ENCODE measurements around the gene S1PR4. TPM values are rescaled to one million over a fixed set of nuclear protein-coding genes. Genes with fewer than 3 reads are reported as not detected.

Gene S1PR4
- total RNA-seq, 1 donor from 2014 or later: not detected

DNA sequence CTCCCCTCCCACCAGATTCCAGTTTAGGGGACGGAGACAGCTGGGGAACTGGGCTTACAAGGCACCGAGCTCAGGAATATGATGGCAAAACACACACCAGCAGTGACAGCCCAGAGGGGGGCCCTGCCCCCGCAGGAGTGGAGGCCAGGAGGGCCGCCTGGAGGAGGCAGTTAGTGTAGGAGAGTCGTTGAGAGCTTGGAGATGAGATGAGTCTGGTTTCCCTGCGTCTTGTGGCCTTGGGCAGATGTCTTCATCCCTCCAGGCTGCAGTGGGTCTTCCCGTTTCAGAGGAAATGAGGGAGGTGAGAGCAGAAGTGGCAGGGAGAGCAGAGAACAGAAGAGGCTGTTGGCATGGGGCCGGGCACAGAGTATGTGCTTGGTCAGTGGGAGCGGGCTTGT is 50.8 kb downstream of the S1PR4 start:
- H3K4me3 ChIP-seq (ENCODE audit: low read depth, low read length): no peak overlapping the region
- no peak for DNase-seq (ENCODE audit: low read depth)
- TF ChIP-seq, protein P1, sequence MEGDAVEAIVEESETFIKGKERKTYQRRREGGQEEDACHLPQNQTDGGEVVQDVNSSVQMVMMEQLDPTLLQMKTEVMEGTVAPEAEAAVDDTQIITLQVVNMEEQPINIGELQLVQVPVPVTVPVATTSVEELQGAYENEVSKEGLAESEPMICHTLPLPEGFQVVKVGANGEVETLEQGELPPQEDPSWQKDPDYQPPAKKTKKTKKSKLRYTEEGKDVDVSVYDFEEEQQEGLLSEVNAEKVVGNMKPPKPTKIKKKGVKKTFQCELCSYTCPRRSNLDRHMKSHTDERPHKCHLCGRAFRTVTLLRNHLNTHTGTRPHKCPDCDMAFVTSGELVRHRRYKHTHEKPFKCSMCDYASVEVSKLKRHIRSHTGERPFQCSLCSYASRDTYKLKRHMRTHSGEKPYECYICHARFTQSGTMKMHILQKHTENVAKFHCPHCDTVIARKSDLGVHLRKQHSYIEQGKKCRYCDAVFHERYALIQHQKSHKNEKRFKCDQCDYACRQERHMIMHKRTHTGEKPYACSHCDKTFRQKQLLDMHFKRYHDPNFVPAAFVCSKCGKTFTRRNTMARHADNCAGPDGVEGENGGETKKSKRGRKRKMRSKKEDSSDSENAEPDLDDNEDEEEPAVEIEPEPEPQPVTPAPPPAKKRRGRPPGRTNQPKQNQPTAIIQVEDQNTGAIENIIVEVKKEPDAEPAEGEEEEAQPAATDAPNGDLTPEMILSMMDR (conservative IDR thresholded peaks at IDR 0.05; ENCODE audit: low read depth, low read length): no peak

Other genes with a start within 250 kb of the S1PR4 start
- gene ZNF77, start 233.8 kb upstream of the S1PR4 start, total RNA-seq: 1.6 and 2.6 TPM in 2 replicates
- 0.58 and 1.0 TPM in 2 replicates for gene TLE6, start 201.2 kb upstream of the S1PR4 start, total RNA-seq
- gene TLE2, start 149.5 kb upstream of the S1PR4 start, total RNA-seq: 1.6 and 2.9 TPM in 2 replicates
- 238 and 310 TPM in 2 replicates for gene TLE5, start 116.3 kb upstream of the S1PR4 start, total RNA-seq
- 40.5 and 75.6 TPM in 2 replicates for gene GNA11, start 84.4 kb upstream of the S1PR4 start, total RNA-seq
- gene GNA15, start 42.7 kb upstream of the S1PR4 start, total RNA-seq: 1.2 TPM in 2 replicates
- 59.7 and 116 TPM in 2 replicates for gene NCLN, start 7.2 kb downstream of the S1PR4 start, total RNA-seq
- not detected in 2 replicates for gene CELF5, start 45.9 kb downstream of the S1PR4 start, total RNA-seq
- gene NFIC, start 187.8 kb downstream of the S1PR4 start, total RNA-seq: 16.8 and 31.2 TPM in 2 replicates

Data from epithelial cell of proximal tubule (primary cell).